Urothelium cell line (cell line): ENCODE results near the gene TMEM161B.
A peak's percentile ranks its signal among the peaks of the same experiment; 100 is the strongest.
"Not testable (repeated sequence)": the region's sequence is repeated elsewhere in the genome, so short reads cannot be mapped to it uniquely, and the experiment has no call there.

Experiments used
- DNase-seq: peaks from one replicate; pipeline ENCODE4 v3.0.0; 2011; ENCODE audit warnings: low spot score, mixed read lengths
- FAIRE-seq: peaks from 2 replicates; lab custom pipeline; 2011; peaks lifted over from hg19 to GRCh38; lab: Jason Lieb, UNC

TMEM161B gene

GRCh38 chr5:88250010-88250409, 18.6 kb downstream of the TMEM161B start:
- FAIRE-seq, result no peak

DNA sequence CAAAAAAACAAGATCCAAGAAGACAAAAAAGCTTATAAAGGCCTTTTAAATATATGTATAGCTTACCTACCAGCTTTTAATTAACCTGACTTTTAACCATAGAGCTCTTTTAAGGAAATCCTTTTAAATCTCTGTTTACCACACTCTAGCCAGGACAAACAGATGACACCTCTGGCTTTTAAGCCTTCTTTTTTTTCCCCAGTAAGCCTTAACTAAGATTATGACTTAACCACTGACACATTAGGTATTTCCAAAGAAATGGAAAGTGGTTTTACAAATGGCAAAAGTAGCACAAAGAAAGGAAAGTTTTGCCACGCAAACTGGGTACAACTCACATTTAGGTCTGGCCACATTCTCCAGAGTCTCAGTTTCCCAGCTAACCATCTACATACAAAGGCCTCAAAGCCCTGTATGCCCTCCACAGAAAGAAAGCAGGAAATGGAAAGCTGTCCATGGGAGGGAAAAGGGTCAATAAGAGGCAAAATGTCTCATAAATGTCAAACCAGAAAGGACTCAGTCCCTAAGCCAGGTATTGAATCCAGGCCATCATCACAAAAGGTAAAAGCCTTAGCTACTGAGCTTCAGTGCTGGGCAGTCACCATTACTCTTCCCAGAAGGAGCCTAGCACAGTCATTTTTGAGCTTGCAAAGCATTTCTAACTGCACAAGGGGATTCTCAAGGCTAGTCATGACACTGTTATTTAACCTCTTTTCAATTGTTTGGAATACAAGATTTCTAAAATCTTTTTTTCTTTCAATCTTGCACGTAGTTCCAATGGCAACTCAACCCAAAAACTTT, 19.7 kb downstream of the TMEM161B start:
- FAIRE-seq (no peak), DNase-seq (no peak)

More at GRCh38 chr5:88250010-88250409, 18.6 kb downstream of the TMEM161B start:
- DNase-seq, result no peak

DNA sequence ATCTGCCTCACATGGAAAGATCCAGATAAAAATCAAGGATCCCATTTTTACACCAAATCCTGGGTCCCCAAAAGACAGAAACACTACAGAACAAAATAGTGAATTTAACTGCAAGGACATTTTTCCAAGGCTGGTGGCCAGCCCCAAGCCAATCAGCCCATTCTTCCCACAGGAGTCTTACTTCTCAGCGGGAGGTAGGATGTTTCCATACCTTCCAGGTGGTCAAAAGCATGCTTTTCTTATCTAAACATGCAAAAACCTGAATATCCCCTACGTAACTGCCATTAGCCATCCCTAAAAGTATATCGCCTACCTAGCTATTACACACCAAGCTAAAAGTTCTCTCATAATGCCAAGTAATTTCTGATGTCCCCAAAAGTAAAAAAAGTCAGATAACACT, 20.6 kb downstream of the TMEM161B start:
- no peak for FAIRE-seq

DNA sequence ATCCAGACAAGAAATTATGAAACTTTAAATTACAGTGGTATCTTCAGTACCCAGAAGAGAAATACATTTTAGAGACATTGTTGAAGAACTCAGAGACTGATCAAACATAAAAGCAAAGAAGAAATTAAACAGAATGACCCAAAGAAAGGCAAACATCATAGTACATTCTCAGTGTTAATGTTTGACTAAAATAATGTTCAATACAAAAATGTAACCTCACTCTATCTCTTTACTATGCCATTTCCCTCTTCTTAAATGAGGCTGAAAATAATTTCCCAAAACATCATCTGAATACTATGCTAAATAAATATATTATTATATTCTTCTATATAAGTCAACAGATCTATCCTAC, 22.8 kb downstream of the TMEM161B start:
- DNase-seq (no peak), FAIRE-seq (no peak)

More for the DNA sequence above, 20.6 kb downstream of the TMEM161B start:
- DNase-seq, result no peak

GRCh38 chr5:88245241-88245892, 23.3 kb downstream of the TMEM161B start:
- FAIRE-seq (no peak), DNase-seq (no peak)

- FAIRE-seq, result no peak
- DNase-seq, result no peak
Observed at GRCh38 chr5:88244686-88245085, 24.0 kb downstream of the TMEM161B start.

DNA sequence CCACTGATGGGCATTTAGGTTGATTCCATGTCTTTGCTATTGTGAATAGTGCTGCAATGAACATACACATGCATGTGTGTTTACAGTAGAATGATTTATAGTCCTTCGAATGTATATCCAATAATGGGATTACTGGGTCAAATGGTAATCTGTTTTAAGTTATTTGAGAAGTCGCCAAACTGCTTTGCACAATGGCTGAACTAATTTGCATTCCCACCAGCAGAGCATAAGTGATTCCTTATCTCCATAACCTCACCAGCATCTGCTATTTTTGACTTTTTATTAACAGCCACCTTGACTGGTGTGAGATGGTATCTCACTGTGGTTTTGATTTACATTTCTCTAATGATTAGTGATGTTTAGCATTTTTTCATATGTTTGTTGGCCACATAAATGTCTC, 25.2 kb downstream of the TMEM161B start:
- not testable (repeated sequence) for FAIRE-seq, DNase-seq

- DNase-seq, result no peak
- FAIRE-seq, result no peak
Observed at GRCh38 chr5:88238732-88239131, 29.9 kb downstream of the TMEM161B start.

DNA sequence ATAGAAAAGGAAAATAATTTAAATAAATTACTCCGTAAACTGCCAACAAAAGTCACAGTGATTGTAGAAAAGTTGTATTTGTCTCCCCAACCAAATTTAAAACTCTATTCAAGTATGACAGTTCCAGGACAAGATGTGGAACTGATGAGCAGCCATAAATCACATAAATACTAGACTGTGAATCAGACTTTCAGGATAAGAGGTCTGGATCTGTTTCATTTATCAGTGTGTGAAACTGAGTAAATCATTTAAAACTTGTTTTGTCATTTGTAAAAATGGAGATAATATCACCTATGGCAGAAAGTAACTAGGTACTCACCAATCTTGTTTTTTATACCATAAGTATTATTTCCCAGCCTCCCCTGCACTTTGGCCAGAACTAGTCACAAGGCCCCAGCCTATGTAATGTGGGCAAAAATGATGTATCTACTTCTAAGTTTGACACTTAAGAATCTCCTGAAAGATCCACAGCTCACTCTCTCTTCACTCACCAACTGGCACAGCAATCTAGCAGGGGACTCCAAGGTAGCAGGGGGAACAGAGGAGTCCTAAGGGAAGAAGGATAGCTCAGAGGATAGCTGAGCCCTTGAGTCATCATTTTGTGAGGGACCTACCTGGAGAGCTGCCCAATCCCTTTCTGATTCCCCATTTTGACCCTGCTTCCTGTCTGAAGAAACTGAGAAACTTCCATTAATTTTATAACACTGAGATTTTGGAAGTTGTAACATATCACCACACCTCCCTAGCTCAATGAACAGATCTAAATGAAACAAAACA, 31.6 kb downstream of the TMEM161B start:
- DNase-seq (peak; percentile 1), FAIRE-seq (no peak)

DNA sequence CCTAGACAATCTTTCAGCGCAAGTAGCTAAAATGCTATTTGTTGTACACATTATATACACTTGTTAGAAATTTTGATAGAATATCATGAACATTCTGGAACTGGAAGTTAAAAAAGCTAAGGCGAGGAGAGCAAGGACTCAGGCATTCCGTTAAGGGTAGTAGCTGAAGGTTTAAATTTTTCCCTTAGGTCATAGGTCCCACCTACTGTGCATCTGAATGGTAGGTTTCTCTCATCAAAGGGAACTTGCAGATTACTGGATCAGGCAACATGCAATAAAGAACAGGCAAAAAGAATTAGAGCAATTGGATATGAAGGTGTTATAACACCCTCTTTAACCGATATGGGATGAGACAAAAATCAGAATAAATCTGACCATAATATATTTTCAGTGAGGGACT, 32.8 kb downstream of the TMEM161B start:
- DNase-seq (no peak), FAIRE-seq (no peak)

DNA sequence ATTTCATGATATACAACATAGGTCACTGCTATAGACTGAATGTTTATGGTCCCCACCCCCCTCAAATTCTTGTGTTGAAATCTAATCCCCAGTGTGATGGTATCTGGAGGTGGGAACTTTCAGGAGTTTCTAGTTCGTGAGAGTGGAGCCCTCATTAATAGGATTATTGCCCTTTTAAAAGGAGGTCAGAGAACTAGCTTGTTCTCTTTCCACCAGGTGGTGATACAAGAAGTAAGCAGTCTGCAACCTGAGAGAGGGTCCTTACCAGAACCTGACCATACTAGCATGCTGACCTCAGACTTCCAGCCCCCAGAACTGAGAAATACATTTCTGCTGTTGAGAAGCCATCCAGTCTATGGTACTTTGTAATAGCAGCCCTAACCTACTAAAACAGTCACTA, 33.3 kb downstream of the TMEM161B start:
- no peak for DNase-seq
- FAIRE-seq, result no peak

DNA sequence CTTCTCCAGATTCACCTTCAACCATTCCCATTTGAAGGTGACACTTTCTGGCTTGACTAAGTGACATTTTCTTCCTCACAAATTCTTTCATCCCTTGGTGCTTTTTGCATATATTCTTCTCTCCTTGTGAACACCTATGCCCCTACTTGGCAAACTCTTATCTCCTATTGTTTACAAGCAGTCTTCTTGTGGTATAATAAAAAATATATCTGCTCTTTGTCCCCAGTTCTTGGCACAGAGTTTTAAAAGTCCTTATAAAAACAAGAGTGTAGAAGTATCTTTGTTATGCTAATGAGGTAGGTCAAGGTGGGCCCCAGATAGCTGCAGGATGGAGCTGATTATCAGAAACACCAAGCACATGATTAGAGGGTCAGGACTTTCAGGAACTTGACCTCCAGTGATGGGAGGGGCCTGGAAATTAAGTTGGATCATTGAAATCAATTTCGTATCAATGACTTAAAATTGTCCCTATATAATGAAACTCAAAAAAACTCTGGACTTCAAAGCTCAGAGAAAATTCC, 38.0 kb downstream of the TMEM161B start:
- FAIRE-seq, result no peak
- DNase-seq, result no peak

GRCh38 chr5:88226881-88227450, 41.7 kb downstream of the TMEM161B start:
- no peak for DNase-seq
- no peak for FAIRE-seq

- FAIRE-seq (no peak), DNase-seq (no peak)
Observed at GRCh38 chr5:88214655-88215054, 54.0 kb downstream of the TMEM161B start.

GRCh38 chr5:88207575-88207974, 61.1 kb downstream of the TMEM161B start:
- DNase-seq (no peak), FAIRE-seq (no peak)

GRCh38 chr5:88203981-88204750, 64.5 kb downstream of the TMEM161B start:
- DNase-seq, result no peak
- FAIRE-seq, result no peak

DNA sequence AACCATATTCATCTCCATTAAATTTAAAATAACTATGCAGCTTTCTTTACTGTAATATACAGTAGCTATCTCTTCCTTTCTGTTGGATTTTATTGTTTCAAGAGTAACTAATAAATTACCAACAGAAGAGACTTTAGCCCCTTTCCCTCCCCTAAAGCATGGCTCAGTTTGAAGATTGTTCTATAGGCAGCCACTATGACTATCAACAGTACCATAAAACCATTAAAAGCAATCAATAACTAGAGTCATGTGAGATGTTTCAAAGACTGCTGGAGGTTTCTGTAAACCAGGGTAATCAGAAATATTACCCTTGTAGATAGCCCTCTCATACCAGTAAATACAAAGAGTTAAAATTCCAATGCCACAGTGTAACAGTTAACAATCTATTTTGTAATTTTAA, 73.0 kb downstream of the TMEM161B start:
- FAIRE-seq (no peak), DNase-seq (no peak)

DNA sequence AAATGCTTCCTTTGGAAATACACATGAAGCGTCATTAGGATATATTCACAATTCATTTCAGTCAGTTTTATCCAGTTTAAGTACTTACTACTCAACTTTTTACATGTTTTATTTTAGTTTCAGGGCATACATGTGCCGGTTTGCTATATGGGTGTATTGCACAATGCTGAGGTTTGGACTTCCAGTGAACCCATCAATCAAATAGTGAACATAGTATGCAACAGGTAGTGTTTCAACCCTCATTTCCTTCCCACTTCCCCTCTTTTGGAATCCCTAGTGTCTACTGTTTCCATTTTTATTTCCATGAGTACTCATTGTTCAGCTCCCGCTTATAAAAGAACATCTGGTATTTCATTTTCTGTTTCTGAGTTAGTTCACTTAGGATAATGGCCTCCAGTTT, 74.7 kb downstream of the TMEM161B start:
- no peak for DNase-seq
- no peak for FAIRE-seq

DNA sequence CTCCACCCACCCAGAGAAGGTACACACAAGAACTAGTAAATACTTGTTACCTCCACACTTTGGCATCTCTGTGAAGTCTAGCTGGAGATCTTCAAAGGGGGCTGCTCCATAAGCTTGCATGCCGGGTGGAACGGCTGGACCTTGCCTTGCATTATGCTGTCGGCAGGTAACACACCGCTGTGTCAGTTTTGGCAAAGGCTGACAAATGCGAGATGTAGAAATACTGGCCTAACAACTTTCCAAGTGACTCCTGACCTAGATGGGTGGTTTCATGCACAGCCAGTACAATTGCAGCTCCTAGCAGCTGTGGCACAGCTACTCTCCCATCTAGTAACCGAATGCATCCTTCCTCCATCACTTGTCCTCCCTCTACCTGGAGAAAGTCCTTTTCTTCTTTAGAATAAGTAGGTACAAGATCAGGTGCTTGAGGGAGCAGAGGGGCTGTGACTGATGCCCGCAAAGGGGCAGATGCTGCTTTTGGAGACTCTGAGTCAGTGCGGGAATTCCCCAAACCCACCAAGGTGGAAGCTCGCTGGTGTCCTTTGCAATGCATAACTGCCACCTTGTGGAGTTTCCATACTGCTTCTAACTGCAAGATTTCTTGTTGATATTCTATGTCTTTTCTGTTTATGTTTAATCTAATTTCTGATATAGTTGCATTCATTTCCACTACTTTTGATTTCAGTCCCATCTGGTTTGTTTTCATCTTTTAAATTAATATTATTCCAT, 78.4 kb downstream of the TMEM161B start:
- DNase-seq (no peak), FAIRE-seq (no peak)

GRCh38 chr5:88189484-88189883, 79.2 kb downstream of the TMEM161B start:
- not testable (repeated sequence) for DNase-seq, FAIRE-seq
